Natural killer cell (primary cell): ENCODE measurements around the gene GLI3. TPM values are rescaled to one million over a fixed set of nuclear protein-coding genes. Genes with fewer than 3 reads are reported as not detected.

Experiments used
- ATAC-seq, 3 donors: fragments of 150-1000 bp in 2 of 3; fragments of 200-7000 bp in 1 of 3; cut with Tn5 transposase; 1 replicate in 1 of 3; 2 replicates in 2 of 3; pipeline ENCODE4 v1.10.0; 2021; ENCODE audit warnings: mild to moderate bottlenecking in 2 of 3, moderate library complexity in 2 of 3
- DNase-seq, 2 donors: peaks; one replicate each; pipeline versions ENCODE4 v3.0.0 to v3.0.0-alpha.2; 2013 to 2021; ENCODE audit warnings: mixed read lengths in 1 of 2
- H3K27ac ChIP-seq: one replicate; pipeline ENCODE4 v1.5.1; 2013; ENCODE audit warnings: mild to moderate bottlenecking, low read length
- H3K27me3 ChIP-seq: one replicate; pipeline ENCODE4 v1.6.1; 2013; ENCODE audit warnings: low read length; ENCODE audit not compliant: control insufficient read depth, insufficient read depth
- H3K36me3 ChIP-seq: one replicate; pipeline ENCODE4 v1.6.1; 2013; ENCODE audit warnings: low read length; ENCODE audit not compliant: control insufficient read depth, insufficient read depth
- H3K4me1 ChIP-seq: one replicate; pipeline ENCODE4 v1.6.1; 2013; ENCODE audit warnings: low read length; ENCODE audit not compliant: control insufficient read depth, insufficient read depth
- H3K4me3 ChIP-seq: one replicate; pipeline ENCODE4 v1.5.1; 2013; ENCODE audit warnings: low read length
- H3K9me3 ChIP-seq: one replicate; pipeline ENCODE4 v1.6.1; 2013; ENCODE audit warnings: low read length; ENCODE audit not compliant: control insufficient read depth, insufficient read depth
- H3K27ac Mint-ChIP-seq, 2 donors: one replicate each; pipeline ENCODE4 v1.8.0; 2022; ENCODE audit warnings: mild to moderate bottlenecking in 2 of 2, mixed read lengths in 2 of 2, moderate library complexity in 1 of 2
- H3K27me3 Mint-ChIP-seq, 2 donors: one replicate each; pipeline ENCODE4 v1.8.0; 2022; ENCODE audit warnings: low read depth in 2 of 2, mixed read lengths in 2 of 2
- H3K36me3 Mint-ChIP-seq: one replicate; pipeline ENCODE4 v1.8.0; 2022; ENCODE audit warnings: mixed read lengths
- H3K4me1 Mint-ChIP-seq, 2 donors: one replicate each; pipeline ENCODE4 v1.8.0; 2022; ENCODE audit warnings: mixed read lengths in 2 of 2
- H3K4me3 Mint-ChIP-seq: one replicate; pipeline ENCODE4 v1.8.0; 2022; ENCODE audit warnings: mild to moderate bottlenecking, moderate library complexity, mixed read lengths
- H3K9me3 Mint-ChIP-seq, 2 donors: one replicate each; pipeline ENCODE4 v1.8.0; 2022; ENCODE audit warnings: mixed read lengths in 2 of 2
- WGBS: methylation state at CpG from one replicate; pipeline ENCODE4 v1.1.7; 2013; ENCODE audit warnings: missing lambda C conversion rate; ENCODE audit not compliant: insufficient coverage; 5-methylcytosine and 5-hydroxymethylcytosine counted together
- intact Hi-C: fragments of 100-400 bp; cut with micrococcal nuclease; formaldehyde crosslinking; loops from one replicate; pipeline ENCODE4 v1.14.2; 2022
- total RNA-seq, 4 donors: library from RNA; stranded (reverse); fragments of 120-200 nt in 1 of 4; gene quantifications; one replicate each; pipeline versions ENCODE4 v1.2.3 to v1.2.4, GENCODE V29; 2013 to 2022
- TF ChIP-seq, protein P1 (sequence below): fragments of 200-600 bp; IDR thresholded peaks from one replicate; pipeline ENCODE4 v1.8.0; 2022; ENCODE audit warnings: antibody characterized with exemption

The GLI3 gene
- total RNA-seq, 3 donors from 2014 or later (not counting 1 experiment from before 2014, with no cell fraction given) = 2.9 to 4.7 (median 3.1) TPM

DNA sequence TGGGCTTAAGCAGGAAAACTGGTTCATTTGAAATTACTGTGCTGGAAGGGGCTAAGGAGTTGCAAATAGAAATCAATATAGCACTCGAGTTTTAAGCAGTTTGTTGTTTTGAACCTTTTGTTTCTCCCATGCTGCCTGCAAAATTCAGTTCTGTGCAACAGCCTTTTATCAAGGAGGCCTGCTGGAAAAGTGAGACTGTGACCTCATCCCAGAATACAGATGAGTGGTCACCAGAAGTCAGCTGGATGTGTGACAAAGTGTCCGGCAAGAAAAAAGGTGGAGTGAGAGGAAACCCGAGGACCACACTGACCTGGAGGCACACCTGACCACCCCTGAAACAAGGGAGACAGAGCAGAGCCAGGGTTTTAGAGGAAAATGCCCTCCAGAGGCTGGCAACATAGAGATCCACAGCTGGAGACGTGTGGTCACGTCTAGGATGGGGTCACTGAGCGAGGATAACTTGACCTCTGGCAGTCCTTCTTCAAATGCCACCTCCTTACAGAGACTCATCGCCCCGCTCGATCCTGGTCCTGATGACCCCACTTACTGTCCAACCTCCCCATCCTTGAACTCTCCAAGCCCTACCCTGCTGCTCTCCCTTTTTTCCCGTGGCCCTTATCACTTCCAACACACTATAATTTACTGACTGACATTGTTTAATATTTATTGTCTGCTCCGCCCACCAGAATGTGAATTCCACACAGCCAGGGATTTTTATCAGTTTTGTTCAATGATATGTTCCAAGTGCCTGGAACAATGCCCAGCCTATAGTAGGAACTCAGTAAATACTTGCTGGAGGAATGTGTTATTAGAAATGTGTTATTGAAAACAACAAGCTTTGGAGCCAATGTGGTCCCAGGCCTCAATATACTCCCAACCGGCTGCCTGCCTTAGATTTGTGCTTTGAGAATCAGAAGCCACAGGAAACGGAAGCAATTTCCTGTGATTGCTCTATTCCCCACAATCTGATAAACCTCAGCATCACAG lies 243.8 kb downstream of the GLI3 start:
- no peaks in the 10 kb centered on the region for H3K9me3 Mint-ChIP-seq
- 76% methylated on average over 13 of the region's 13 CpGs for WGBS
- H3K27me3 Mint-ChIP-seq = peaks cover 0 to 6% of the 10 kb centered on the region in 2 donors
- H3K4me3 ChIP-seq = no peak overlapping the region
- H3K36me3 Mint-ChIP-seq = no peaks in the 10 kb centered on the region
- intact Hi-C loops = no loop called here
- ATAC-seq (no peak), DNase-seq (no peak)
- H3K27ac Mint-ChIP-seq = no peak overlapping the region
- H3K9me3 ChIP-seq = no peaks in the 10 kb centered on the region
- no peak overlapping the region for H3K27ac ChIP-seq
- no peaks in the 10 kb centered on the region for H3K4me1 ChIP-seq
- no peak overlapping the region for H3K4me3 Mint-ChIP-seq
- H3K27me3 ChIP-seq = no peaks in the 10 kb centered on the region
- peaks cover 0 to 5% of the 10 kb centered on the region in 2 donors for H3K4me1 Mint-ChIP-seq
- H3K36me3 ChIP-seq = no peaks in the 10 kb centered on the region
- TF ChIP-seq, protein P1, sequence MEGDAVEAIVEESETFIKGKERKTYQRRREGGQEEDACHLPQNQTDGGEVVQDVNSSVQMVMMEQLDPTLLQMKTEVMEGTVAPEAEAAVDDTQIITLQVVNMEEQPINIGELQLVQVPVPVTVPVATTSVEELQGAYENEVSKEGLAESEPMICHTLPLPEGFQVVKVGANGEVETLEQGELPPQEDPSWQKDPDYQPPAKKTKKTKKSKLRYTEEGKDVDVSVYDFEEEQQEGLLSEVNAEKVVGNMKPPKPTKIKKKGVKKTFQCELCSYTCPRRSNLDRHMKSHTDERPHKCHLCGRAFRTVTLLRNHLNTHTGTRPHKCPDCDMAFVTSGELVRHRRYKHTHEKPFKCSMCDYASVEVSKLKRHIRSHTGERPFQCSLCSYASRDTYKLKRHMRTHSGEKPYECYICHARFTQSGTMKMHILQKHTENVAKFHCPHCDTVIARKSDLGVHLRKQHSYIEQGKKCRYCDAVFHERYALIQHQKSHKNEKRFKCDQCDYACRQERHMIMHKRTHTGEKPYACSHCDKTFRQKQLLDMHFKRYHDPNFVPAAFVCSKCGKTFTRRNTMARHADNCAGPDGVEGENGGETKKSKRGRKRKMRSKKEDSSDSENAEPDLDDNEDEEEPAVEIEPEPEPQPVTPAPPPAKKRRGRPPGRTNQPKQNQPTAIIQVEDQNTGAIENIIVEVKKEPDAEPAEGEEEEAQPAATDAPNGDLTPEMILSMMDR = no peak

DNA sequence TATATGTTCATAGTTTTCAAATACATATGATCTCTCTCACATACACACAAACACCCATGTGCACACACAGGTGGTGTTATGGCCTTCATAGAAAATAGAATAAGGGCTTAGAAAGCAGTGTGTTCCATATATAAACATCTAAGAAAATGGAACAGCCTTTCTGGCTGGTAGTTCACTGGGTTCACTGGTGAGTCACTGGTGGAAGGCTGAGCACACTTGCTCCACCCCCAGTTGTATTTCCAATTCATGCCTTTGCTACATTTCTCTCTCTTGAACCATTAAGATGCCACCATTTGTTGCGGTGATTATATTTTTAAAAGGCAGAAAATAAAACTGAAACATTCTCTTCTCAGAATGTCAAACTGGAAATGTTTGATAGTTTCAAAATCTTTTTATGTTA lies 252.1 kb downstream of the GLI3 start:
- ATAC-seq = no peak
- Histone ChIP-seq H3K9me3 (no peaks in the 10 kb centered on the region), H3K4me1 (no peaks in the 10 kb centered on the region), H3K27me3 (no peaks in the 10 kb centered on the region), H3K36me3 (no peaks in the 10 kb centered on the region), H3K27ac (no peak overlapping the region), H3K4me3 (no peak overlapping the region)
- intact Hi-C loops = no loop called here
- peaks cover 0 to 1% of the 10 kb centered on the region in 2 donors for H3K4me1 Mint-ChIP-seq
- TF ChIP-seq, protein P1 = no peak
- no peaks in the 10 kb centered on the region for H3K36me3 Mint-ChIP-seq
- DNase-seq = no peak
- peaks cover 0 to 24% of the 10 kb centered on the region in 2 donors for H3K27me3 Mint-ChIP-seq
- H3K4me3 Mint-ChIP-seq = no peak overlapping the region
- H3K9me3 Mint-ChIP-seq = no peaks in the 10 kb centered on the region
- WGBS = 100% methylated on average over 1 of the region's 1 CpG
- no peak overlapping the region for H3K27ac Mint-ChIP-seq

DNA sequence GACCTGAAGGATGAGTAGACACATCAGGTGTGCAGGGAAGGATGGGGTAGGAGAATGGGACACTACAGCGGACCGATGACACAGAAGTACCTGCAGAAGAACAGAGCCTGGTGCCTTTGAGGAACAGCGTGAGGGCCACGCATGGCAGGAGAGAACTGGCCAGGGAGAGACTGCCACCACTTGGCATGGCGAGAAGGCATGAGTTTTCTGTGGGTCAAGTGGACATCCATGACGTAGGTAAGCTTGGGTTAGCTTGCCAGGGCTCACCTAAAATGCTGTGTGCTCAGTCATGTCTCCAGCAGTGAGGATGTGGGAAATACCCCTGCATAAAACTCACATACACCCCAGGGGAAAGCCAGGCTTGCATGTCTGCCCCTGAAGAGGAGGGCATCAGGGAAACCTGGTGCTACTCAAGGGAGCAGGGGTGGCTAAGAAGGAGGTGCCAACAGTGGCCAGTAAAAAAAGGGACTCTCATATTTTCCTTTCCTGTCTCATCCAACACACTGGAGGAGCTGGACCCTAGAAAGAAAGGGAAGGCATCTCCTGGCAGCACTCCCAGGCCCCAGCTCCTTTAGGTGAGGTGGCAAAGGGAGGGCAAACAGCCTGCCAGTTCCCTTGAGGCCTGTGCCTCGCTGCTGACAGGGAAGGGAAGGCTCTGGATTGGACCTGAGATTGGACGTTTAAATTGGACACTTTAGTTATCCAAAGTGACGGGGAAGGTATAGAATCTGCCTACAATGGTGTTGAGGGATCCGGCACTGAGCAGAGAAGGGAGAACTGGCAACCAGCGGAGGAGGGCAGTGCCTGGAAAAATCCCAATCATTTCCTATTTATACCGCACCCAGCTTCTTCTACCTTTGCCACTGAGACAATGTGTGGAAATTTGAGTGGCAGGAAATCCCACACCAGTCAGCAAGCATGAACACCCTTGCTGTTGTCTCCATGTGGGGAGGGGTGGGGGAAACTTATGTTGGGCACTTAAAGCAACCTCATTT lies 255.7 kb downstream of the GLI3 start:
- no peaks in the 10 kb centered on the region for H3K36me3 ChIP-seq
- Mint-ChIP-seq H3K27ac (no peak overlapping the region), H3K9me3 (no peaks in the 10 kb centered on the region), H3K27me3 (peaks cover 4 to 35% of the 10 kb centered on the region in 2 donors), H3K4me1 (peaks cover 0 to 4% of the 10 kb centered on the region in 2 donors), H3K36me3 (no peaks in the 10 kb centered on the region), H3K4me3 (no peak overlapping the region)
- no peak overlapping the region for H3K27ac ChIP-seq
- DNase-seq (no peak), ATAC-seq (no peak)
- no peaks in the 10 kb centered on the region for H3K9me3 ChIP-seq
- 92% methylated on average over 11 of the region's 12 CpGs for WGBS
- H3K4me3 ChIP-seq = no peak overlapping the region
- H3K27me3 ChIP-seq = no peaks in the 10 kb centered on the region
- TF ChIP-seq, protein P1 = no peak
- H3K4me1 ChIP-seq = no peaks in the 10 kb centered on the region
- intact Hi-C loops = no loop called here
